ENCODE measurements around the gene GABRG3. TPM values are rescaled to one million over a fixed set of nuclear protein-coding genes. Genes with fewer than 3 reads are reported as not detected.

The GABRG3 gene
- total and polyA plus RNA-seq, 7 donors = under 0.01 to 0.28 (median 0.05) TPM; not detected in 3

- Histone ChIP-seq H3K4me1 (no peaks in the 10 kb centered on the region), H3K27ac (no peak overlapping the region), H3K27me3 (no peaks in the 10 kb centered on the region), H3K4me3 (no peak overlapping the region), H3K36me3 (no peaks in the 10 kb centered on the region), H3K9me3 (peaks cover 5 to 11% (median 9%) of the 10 kb centered on the region in 4 donors)
- WGBS, 2 donors = 74 to 80% methylated on average over 2 of the region's 2 CpGs
- intact Hi-C loops (cut with DNase I) = no loop called here
- no peak for DNase-seq
- TF ChIP-seq, protein P1, sequence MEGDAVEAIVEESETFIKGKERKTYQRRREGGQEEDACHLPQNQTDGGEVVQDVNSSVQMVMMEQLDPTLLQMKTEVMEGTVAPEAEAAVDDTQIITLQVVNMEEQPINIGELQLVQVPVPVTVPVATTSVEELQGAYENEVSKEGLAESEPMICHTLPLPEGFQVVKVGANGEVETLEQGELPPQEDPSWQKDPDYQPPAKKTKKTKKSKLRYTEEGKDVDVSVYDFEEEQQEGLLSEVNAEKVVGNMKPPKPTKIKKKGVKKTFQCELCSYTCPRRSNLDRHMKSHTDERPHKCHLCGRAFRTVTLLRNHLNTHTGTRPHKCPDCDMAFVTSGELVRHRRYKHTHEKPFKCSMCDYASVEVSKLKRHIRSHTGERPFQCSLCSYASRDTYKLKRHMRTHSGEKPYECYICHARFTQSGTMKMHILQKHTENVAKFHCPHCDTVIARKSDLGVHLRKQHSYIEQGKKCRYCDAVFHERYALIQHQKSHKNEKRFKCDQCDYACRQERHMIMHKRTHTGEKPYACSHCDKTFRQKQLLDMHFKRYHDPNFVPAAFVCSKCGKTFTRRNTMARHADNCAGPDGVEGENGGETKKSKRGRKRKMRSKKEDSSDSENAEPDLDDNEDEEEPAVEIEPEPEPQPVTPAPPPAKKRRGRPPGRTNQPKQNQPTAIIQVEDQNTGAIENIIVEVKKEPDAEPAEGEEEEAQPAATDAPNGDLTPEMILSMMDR (IDR thresholded peaks at IDR 0.05) = no peak
- no peak for TF ChIP-seq POLR2A (IDR thresholded peaks at IDR 0.05)
- TF ChIP-seq POLR2AphosphoS5 (IDR thresholded peaks at IDR 0.05) = no peak
- no peak for TF ChIP-seq EP300 (IDR thresholded peaks at IDR 0.05)
These were observed 95.5 kb downstream of the GABRG3 start for GRCh38 chr15:27066446-27066845.

DNA sequence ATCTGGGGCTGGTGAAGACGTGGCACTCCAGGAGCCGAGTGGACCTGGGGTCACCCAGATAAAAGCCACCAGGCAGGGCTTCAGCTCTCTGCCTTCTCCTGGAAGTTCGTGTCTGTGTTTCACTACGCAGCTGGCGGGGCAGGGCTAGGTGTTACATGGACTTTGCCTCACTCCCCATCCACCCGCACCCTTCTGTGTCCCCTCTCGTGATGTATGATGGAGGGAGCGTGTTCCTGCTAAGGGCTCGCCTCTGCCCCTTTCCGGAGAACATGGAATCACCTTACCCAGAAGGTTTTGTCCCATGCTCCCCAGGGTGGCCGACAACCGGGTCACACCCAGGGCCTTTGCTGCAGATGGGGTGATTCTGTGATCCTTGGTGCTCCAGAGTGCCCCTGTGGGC lies 96.2 kb downstream of the GABRG3 start:
- Histone ChIP-seq H3K4me3 (no peak overlapping the region), H3K27me3 (no peaks in the 10 kb centered on the region), H3K27ac (no peak overlapping the region), H3K9me3 (peaks cover 5 to 11% (median 9%) of the 10 kb centered on the region in 4 donors), H3K36me3 (no peaks in the 10 kb centered on the region), H3K4me1 (no peaks in the 10 kb centered on the region)
- TF ChIP-seq EP300 (IDR thresholded peaks at IDR 0.05) (no peak), POLR2A (IDR thresholded peaks at IDR 0.05) (no peak), POLR2AphosphoS5 (IDR thresholded peaks at IDR 0.05) (no peak)
- TF ChIP-seq, protein P1 (IDR thresholded peaks at IDR 0.05) = no peak
- intact Hi-C loops (cut with DNase I) = no loop called here
- DNase-seq = no peak
- WGBS, 2 donors = 86 to 90% methylated on average over 12 of the region's 12 CpGs

DNA sequence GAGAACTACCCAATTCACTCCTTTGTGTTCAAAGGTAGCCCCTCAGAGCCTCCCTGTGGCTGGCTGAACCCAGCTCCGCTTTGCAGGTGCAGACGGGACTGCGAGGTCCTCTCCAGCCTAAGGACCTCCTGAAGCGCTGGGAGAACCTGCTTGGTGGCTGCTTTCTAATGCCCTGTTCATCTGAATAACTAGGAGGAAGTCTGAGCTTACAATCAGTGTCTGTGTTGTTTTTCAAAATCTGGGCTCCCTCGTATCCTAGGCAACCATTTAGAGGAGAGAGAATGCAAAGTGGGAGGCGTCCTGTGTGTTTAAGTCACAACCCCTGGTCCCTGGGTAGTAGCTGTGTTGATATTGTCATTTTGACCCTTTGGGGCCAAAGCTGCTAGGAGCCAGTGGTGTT lies 99.9 kb downstream of the GABRG3 start:
- Histone ChIP-seq H3K4me1 (no peaks in the 10 kb centered on the region), H3K9me3 (peaks cover 5 to 11% (median 8%) of the 10 kb centered on the region in 4 donors), H3K27ac (no peak overlapping the region), H3K36me3 (no peaks in the 10 kb centered on the region), H3K4me3 (no peak overlapping the region), H3K27me3 (no peaks in the 10 kb centered on the region)
- intact Hi-C loops (cut with DNase I) = no loop called here
- 75 to 76% methylated on average over 6 of the region's 6 CpGs for WGBS, 2 donors
- TF ChIP-seq, protein P1 (IDR thresholded peaks at IDR 0.05) = no peak
- TF ChIP-seq POLR2A (IDR thresholded peaks at IDR 0.05) = no peak
- TF ChIP-seq EP300 (IDR thresholded peaks at IDR 0.05) = no peak
- TF ChIP-seq POLR2AphosphoS5 (IDR thresholded peaks at IDR 0.05) = no peak
- DNase-seq = no peak

DNA sequence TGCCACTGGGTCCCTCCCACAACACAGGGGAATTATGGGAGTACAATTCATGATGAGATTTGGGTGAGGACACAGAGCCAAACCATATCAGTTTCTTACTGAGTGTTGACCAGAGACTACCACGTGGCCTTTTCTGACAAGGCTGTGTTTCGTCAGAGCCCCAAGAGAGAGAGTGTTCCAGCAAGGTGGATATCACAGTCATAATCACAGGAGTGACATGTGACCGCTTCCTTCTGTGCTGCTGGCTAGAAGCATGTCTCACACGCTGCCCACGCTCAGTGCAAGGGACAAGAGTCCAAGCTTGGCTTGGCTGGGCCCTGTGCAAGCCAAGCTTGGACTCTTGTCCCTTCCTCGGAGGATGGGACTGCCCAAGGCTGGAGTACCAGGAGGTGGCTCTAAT lies 103.2 kb downstream of the GABRG3 start:
- intact Hi-C loops (cut with DNase I) = no loop called here
- no peak overlapping the region for H3K27ac ChIP-seq
- WGBS, 2 donors = 82 to 88% methylated on average over 6 of the region's 6 CpGs

More for the DNA sequence above, 103.2 kb downstream of the GABRG3 start:
- Histone ChIP-seq H3K4me3 (no peak overlapping the region), H3K9me3 (no peaks in the 10 kb centered on the region), H3K36me3 (no peaks in the 10 kb centered on the region), H3K27me3 (no peaks in the 10 kb centered on the region), H3K4me1 (no peaks in the 10 kb centered on the region)
- DNase-seq = no peak
- TF ChIP-seq, protein P1 (IDR thresholded peaks at IDR 0.05) = no peak
- TF ChIP-seq POLR2AphosphoS5 (IDR thresholded peaks at IDR 0.05) (no peak), POLR2A (IDR thresholded peaks at IDR 0.05) (no peak), EP300 (IDR thresholded peaks at IDR 0.05) (no peak)
